RWPE1 (cell line): ENCODE results near the gene NLRP5.
"Not testable (repeated sequence)": the region's sequence is repeated elsewhere in the genome, so short reads cannot be mapped to it uniquely, and the experiment has no call there.

ENCODE experiments used
- CTCF ChIA-PET: fragments of 350-600 bp; sonication (Branson Sonifier 250); formaldehyde crosslinking; extraction: SDS; loops from one replicate; lab custom pipeline; 2021; lab: Yijun Ruan, JAX
- POLR2A ChIA-PET: fragments of 400-600 bp; formaldehyde crosslinking; extraction: SDS; loops from one replicate; lab custom pipeline; 2020; ENCODE audit warnings: antibody characterized with exemption; ENCODE audit not compliant: low non-redundant PET; lab: Yijun Ruan, JAX
- DNase-seq: peaks from one replicate; pipeline ENCODE4 v3.0.0; 2012; ENCODE audit warnings: low spot score
- H3K27ac ChIP-seq: fragments of 450-650 bp; 2 replicates; pipeline ENCODE4 v1.5.1; 2017
- CTCF ChIP-seq: fragments of 450-650 bp; conservative IDR thresholded peaks from 2 replicates; pipeline ENCODE4 v1.5.1; 2017; ENCODE audit warnings: low read depth, mild to moderate bottlenecking

NLRP5 gene

GRCh38 chr19:55993492-55993891, 6.9 kb downstream of the NLRP5 start:
- H3K27ac ChIP-seq = no peak overlapping the region
- ChIA-PET CTCF (interaction anchor here (0.6 kb wide), 1 partner anchor 178 kb away, joined by 3 read pairs; no protein-coding TSS in a partner anchor), POLR2A (no interaction called here)
- no peak for DNase-seq
- TF ChIP-seq CTCF = no peak

- no peak for DNase-seq
- TF ChIP-seq CTCF = no peak
- H3K27ac ChIP-seq = no peak overlapping the region
- POLR2A ChIA-PET = no interaction called here
- CTCF ChIA-PET = interaction anchor here (0.6 kb wide), 1 partner anchor 9 kb away, joined by 5 read pairs; no protein-coding TSS in a partner anchor
These were observed 28.2 kb downstream of the NLRP5 start for GRCh38 chr19:56014765-56015164.

- DNase-seq = no peak
- POLR2A ChIA-PET = no interaction called here
These were observed 29.2 kb downstream of the NLRP5 start for GRCh38 chr19:56015756-56016155.

GRCh38 chr19:56019325-56019724, 32.8 kb downstream of the NLRP5 start:
- H3K27ac ChIP-seq, CTCF ChIA-PET, DNase-seq, POLR2A ChIA-PET: not testable (repeated sequence)

More at GRCh38 chr19:56015756-56016155, 29.2 kb downstream of the NLRP5 start:
- H3K27ac ChIP-seq = no peak overlapping the region
- CTCF ChIA-PET = no interaction called here
- no peak for TF ChIP-seq CTCF

GRCh38 chr19:56020355-56020975, 33.9 kb downstream of the NLRP5 start:
- CTCF ChIA-PET, DNase-seq, H3K27ac ChIP-seq, POLR2A ChIA-PET: not testable (repeated sequence)

GRCh38 chr19:56026769-56027168, 40.2 kb downstream of the NLRP5 start:
- no peak overlapping the region for H3K27ac ChIP-seq
- ChIA-PET CTCF (interaction anchor here (0.5 kb wide), 1 partner anchor 866 kb away, joined by 4 read pairs; no protein-coding TSS in a partner anchor), POLR2A (no interaction called here)
- no peak for DNase-seq
- no peak for TF ChIP-seq CTCF

GRCh38 chr19:56053596-56053995, 67.0 kb downstream of the NLRP5 start:
- ChIA-PET POLR2A (no interaction called here), CTCF (no interaction called here)
- no peak for TF ChIP-seq CTCF
- no peak overlapping the region for H3K27ac ChIP-seq
- DNase-seq = no peak
